K562 (cell line): Measurements from ENCODE around the gene NDUFB8. TPM values are rescaled to one million over a fixed set of nuclear protein-coding genes. Genes with fewer than 3 reads are reported as not detected.

Experiments
- ATAC-seq: fragments of 200-7000 bp; cut with Tn5 transposase; 3 replicates; pipeline ENCODE4 v1.9.1; 2020; ENCODE audit warnings: moderate library complexity
- BruUV-seq: library from RNA; stranded (reverse); fragments of 400-500 nt; replicated peaks from 2 replicates; lab custom pipeline; 2021; lab: Mats Ljungman, UMichigan
- CTCF ChIA-PET: fragments of 300-600 bp; formaldehyde crosslinking; extraction: SDS; loops from one replicate; lab custom pipeline; 2021; ENCODE audit warnings: low intra/inter-chr PET ratio; lab: Yijun Ruan, JAX
- POLR2A ChIA-PET: fragments of 300-600, 350-650 bp; sonication (Branson Sonifier 250); formaldehyde crosslinking; extraction: SDS; loops from one replicate; lab custom pipeline; 2021; ENCODE audit warnings: antibody characterized with exemption, inconsistent platforms; lab: Yijun Ruan, JAX
- DNase-seq, 4 experiments: peaks; one replicate each; pipeline versions ENCODE4 v3.0.0 to v3.0.0-alpha.2; 2011 to 2018; ENCODE audit warnings: low spot score in 3 of 4, mixed read lengths in 3 of 4; ENCODE audit errors: extremely low read depth in 1 of 4
- FAIRE-seq: peaks from 2 replicates; lab custom pipeline; 2011; peaks lifted over from hg19 to GRCh38; lab: Jason Lieb, UNC
- H2AFZ ChIP-seq: 2 replicates; pipeline ENCODE4 v1.6.0; 2011; ENCODE audit warnings: low read depth, low read length, control low read depth, inconsistent platforms
- H3K27ac ChIP-seq: fragments of 200-600 bp; 3 replicates; pipeline ENCODE4 v1.8.0; 2011; ENCODE audit warnings: low read depth, mild to moderate bottlenecking, control low read depth, inconsistent platforms, low read length, moderate library complexity, mixed read lengths; ENCODE audit errors: extremely low read depth
- H3K27me3 ChIP-seq, 2 experiments: fragments of 300-600 bp in 1 of 2; 2 replicates in 1 of 2; 3 replicates in 1 of 2; pipeline versions ENCODE4 v1.6.0 to v1.8.0; 2011; ENCODE audit warnings: inconsistent platforms in 2 of 2, low read length in 2 of 2, mild to moderate bottlenecking in 1 of 2, mixed read lengths in 1 of 2, moderate library complexity in 1 of 2; ENCODE audit not compliant: control insufficient read depth in 2 of 2, insufficient read depth in 2 of 2
- H3K36me3 ChIP-seq: fragments of 300-600 bp; 3 replicates; pipeline ENCODE4 v1.8.0; 2011; ENCODE audit warnings: mild to moderate bottlenecking, low read length, inconsistent platforms; ENCODE audit not compliant: control insufficient read depth, insufficient read depth
- H3K4me1 ChIP-seq, 2 experiments: fragments of 200-600 bp in 1 of 2; replicated peaks in 1 of 2; 2 replicates in 1 of 2; 3 replicates in 1 of 2; pipeline versions ENCODE4 v1.5.1 to v1.8.0; 2011; ENCODE audit warnings: inconsistent platforms in 2 of 2, low read length in 2 of 2, mild to moderate bottlenecking in 1 of 2, mixed read lengths in 1 of 2, moderate library complexity in 1 of 2; ENCODE audit not compliant: control insufficient read depth in 2 of 2, insufficient read depth in 2 of 2
- H3K4me2 ChIP-seq: 2 replicates; pipeline ENCODE4 v1.6.1; 2011; ENCODE audit warnings: low read length, control low read depth, inconsistent platforms, mixed read lengths; ENCODE audit not compliant: insufficient read depth
- H3K4me3 ChIP-seq: fragments of 200-600 bp; sonication (generic), shearing (Covaris generic); 2 replicates; pipeline ENCODE4 v1.5.1; 2016; ENCODE audit warnings: control low read depth, inconsistent platforms
- H3K79me2 ChIP-seq: fragments of 200-600 bp; 3 replicates; pipeline ENCODE4 v1.8.0; 2011; ENCODE audit warnings: low read length, inconsistent platforms; ENCODE audit not compliant: control insufficient read depth, insufficient read depth
- H3K9ac ChIP-seq, 2 experiments: 2 replicates each; pipeline versions ENCODE4 v1.6.0 to v1.6.1; 2011; ENCODE audit warnings: low read depth in 2 of 2, low read length in 2 of 2, control low read depth in 1 of 2, inconsistent platforms in 1 of 2, mild to moderate bottlenecking in 1 of 2, mixed read lengths in 1 of 2; ENCODE audit not compliant: insufficient read depth in 1 of 2
- H3K9me1 ChIP-seq: one replicate; pipeline ENCODE4 v1.6.0; 2011; ENCODE audit warnings: inconsistent platforms, mild to moderate bottlenecking, low read length, moderate library complexity; ENCODE audit not compliant: control insufficient read depth, insufficient read depth
- H3K9me3 ChIP-seq: replicated peaks from 2 replicates; pipeline ENCODE4 v1.5.1; 2011; ENCODE audit warnings: low read depth, low read length, inconsistent platforms; ENCODE audit not compliant: control insufficient read depth, insufficient read depth
- H4K20me1 ChIP-seq: replicated peaks from 2 replicates; pipeline ENCODE4 v1.6.1; 2011; ENCODE audit warnings: low read length, inconsistent platforms, mixed read lengths; ENCODE audit not compliant: control insufficient read depth, insufficient read depth
- CBFB ChIP-seq: sonication (generic); formaldehyde crosslinking; IDR thresholded peaks from 2 replicates; pipeline ENCODE4 v1.4.0; 2020; ENCODE audit warnings: mild to moderate bottlenecking, missing genetic modification reagents
- CEBPZ ChIP-seq: fragments of 150-350 bp; IDR thresholded peaks from 2 replicates; pipeline ENCODE4 v1.6.1; 2014; ENCODE audit warnings: low read depth, mild to moderate bottlenecking, low read length, borderline replicate concordance
- CREB5 ChIP-seq: fragments of 250-450 bp; sonication (Bioruptor Pico); IDR thresholded peaks from 2 replicates; pipeline ENCODE4 v1.5.0; 2020; ENCODE audit warnings: mild to moderate bottlenecking
- GABPA ChIP-seq: fragments of 200-800 bp; sonication (Bioruptor generic); conservative IDR thresholded peaks from 2 replicates; pipeline ENCODE4 v1.6.1; 2016; ENCODE audit warnings: low read depth, missing genetic modification characterization, missing compliant biosample characterization
- GATAD2B ChIP-seq: fragments of 450-650 bp; IDR thresholded peaks from 2 replicates; pipeline ENCODE4 v1.6.1; 2017; ENCODE audit warnings: mild to moderate bottlenecking, borderline replicate concordance
- PTTG1 ChIP-seq: fragments of 450-650 bp; IDR thresholded peaks from 2 replicates; pipeline ENCODE4 v1.6.1; 2016; ENCODE audit warnings: low read depth, mild to moderate bottlenecking, missing genetic modification characterization, missing compliant biosample characterization
- RBM34 ChIP-seq: fragments of 200-400 bp; formaldehyde crosslinking; IDR thresholded peaks from 2 replicates; pipeline ENCODE4 v1.6.1; 2018; ENCODE audit warnings: low read length, borderline replicate concordance; ENCODE audit not compliant: insufficient read depth
- TCF3 ChIP-seq: sonication (generic); formaldehyde crosslinking; IDR thresholded peaks from 2 replicates; pipeline ENCODE4 v1.4.0; 2020; ENCODE audit warnings: mild to moderate bottlenecking, missing genetic modification reagents
- ZFX ChIP-seq: sonication (generic); formaldehyde crosslinking; IDR thresholded peaks from 2 replicates; pipeline ENCODE4 v1.8.0; 2022; ENCODE audit warnings: mild to moderate bottlenecking, missing genetic modification reagents, moderate library complexity
- whole genome bisulfite sequencing: fragments of 100-300 bp; shearing (Covaris generic); methylation state at CpG from one replicate; pipeline ENCODE4 v1.1.6; 2016; ENCODE audit warnings: low coverage, mixed read lengths; ENCODE audit not compliant: insufficient coverage; ENCODE audit errors: missing lambda C conversion rate; 5-methylcytosine and 5-hydroxymethylcytosine counted together
- in situ Hi-C: fragments of 300-500 bp; cut with MboI; formaldehyde crosslinking; loops from 4 replicates; pipeline ENCODE4 v1.15.0; 2018; ENCODE audit warnings: inconsistent platforms, mixed read lengths
- intact Hi-C: fragments of 100-400 bp; cut with micrococcal nuclease; formaldehyde crosslinking; loops from 2 replicates; pipeline ENCODE4 v1.14.2; 2022
- polyA plus RNA-seq, 8 experiments: library from polyadenylated mRNA; depleted of rRNA in 4 of 8; stranded (reverse) in 5 of 8; unstranded in 3 of 8; fragments of >200 nt; fragmentation: Nextera tagmentation in 2 of 8; fragmentation: Illumina TruSeq in 1 of 8; extraction: Ambion mirVana in 2 of 8; extraction: Trizol in 1 of 8; gene quantifications; 2 replicates each; pipeline versions ENCODE4 v1.2.1 to v1.2.3, GENCODE V29; 2011 to 2014; ENCODE audit warnings: inconsistent platforms in 1 of 8, missing spikeins in 1 of 8
- total RNA-seq, 7 experiments: library from RNA; depleted of rRNA in 6 of 7; stranded (reverse); fragments of >200 nt in 6 of 7; fragmentation: Illumina TruSeq in 2 of 7; extraction: Trizol in 2 of 7; gene quantifications; 2 replicates each; pipeline versions ENCODE4 v1.2.1 to v1.2.3, GENCODE V29; 2011 to 2021; ENCODE audit warnings: low replicate concordance in 1 of 7
- TF ChIP-seq, protein P1 (sequence below): fragments of 450-650 bp; IDR thresholded peaks from 2 replicates; pipeline ENCODE4 v1.6.1; 2017; ENCODE audit warnings: antibody characterized with exemption
- TF ChIP-seq, protein P2 (sequence below): fragments of 250-450 bp; sonication (Bioruptor Pico); IDR thresholded peaks from 2 replicates; pipeline ENCODE4 v1.5.0; 2020; ENCODE audit warnings: mild to moderate bottlenecking, borderline replicate concordance

The NDUFB8 gene
- total and polyA plus RNA-seq, 9 of the 15 experiments (the other 6 are each of a cell fraction or from before 2014, with no cell fraction given), result 131 to 360 (median 199) TPM

DNA sequence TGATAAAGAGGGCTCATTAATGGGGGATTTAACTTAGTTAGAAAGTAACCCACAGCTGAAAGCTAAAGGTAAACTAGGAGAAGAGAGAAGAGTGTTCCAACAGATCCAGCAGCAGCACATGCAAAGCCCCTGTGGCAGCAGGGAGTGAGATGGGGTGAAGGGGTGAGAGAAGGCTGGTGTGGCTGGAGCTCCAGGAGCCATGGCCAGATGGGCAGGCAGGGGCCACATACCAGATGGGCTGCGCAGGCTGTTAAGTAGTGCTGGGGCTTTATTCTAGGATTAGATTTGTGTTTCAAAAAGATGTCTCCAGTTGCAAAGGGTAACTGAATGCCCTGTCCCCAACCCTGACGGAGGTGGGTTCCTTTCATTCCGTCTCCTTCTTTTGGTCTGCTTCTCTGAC lies 39.2 kb upstream of the NDUFB8 start:
- Histone ChIP-seq H3K27ac (no peak overlapping the region), H2AFZ (no peak overlapping the region), H3K9me3 (no peaks in the 10 kb centered on the region), H3K4me2 (no peak overlapping the region), H3K9ac (no peak overlapping the region), H3K27me3 (peaks cover 7 to 40% of the 10 kb centered on the region in 2 experiments; a peak in 4 of 5 replicates), H3K36me3 (no peaks in the 10 kb centered on the region), H4K20me1 (no peaks in the 10 kb centered on the region; the same call in 1 of the 2 replicates), H3K79me2 (no peaks in the 10 kb centered on the region), H3K9me1 (no peaks in the 10 kb centered on the region), H3K4me1 (peaks cover 0 to 5% of the 10 kb centered on the region in 2 experiments; a peak in 2 of 5 replicates), H3K4me3 (no peak overlapping the region)
- intact Hi-C loops, result no loop called here
- FAIRE-seq (no peak), DNase-seq (no peak), ATAC-seq (no peak)
- 72% methylated on average over 3 of the region's 3 CpGs for WGBS
- in situ Hi-C loops, result loop anchor here (25.0 kb wide), 1 partner anchor 293 kb away; no protein-coding TSS in a partner anchor
- BruUV-seq, result no TSS peak
- ChIA-PET CTCF (no interaction called here), POLR2A (no interaction called here)
- TF ChIP-seq, protein P1, sequence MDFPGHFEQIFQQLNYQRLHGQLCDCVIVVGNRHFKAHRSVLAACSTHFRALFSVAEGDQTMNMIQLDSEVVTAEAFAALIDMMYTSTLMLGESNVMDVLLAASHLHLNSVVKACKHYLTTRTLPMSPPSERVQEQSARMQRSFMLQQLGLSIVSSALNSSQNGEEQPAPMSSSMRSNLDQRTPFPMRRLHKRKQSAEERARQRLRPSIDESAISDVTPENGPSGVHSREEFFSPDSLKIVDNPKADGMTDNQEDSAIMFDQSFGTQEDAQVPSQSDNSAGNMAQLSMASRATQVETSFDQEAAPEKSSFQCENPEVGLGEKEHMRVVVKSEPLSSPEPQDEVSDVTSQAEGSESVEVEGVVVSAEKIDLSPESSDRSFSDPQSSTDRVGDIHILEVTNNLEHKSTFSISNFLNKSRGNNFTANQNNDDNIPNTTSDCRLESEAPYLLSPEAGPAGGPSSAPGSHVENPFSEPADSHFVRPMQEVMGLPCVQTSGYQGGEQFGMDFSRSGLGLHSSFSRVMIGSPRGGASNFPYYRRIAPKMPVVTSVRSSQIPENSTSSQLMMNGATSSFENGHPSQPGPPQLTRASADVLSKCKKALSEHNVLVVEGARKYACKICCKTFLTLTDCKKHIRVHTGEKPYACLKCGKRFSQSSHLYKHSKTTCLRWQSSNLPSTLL, result no peak
- no peak for TF ChIP-seq TCF3 (CRISPR knock-in tag)
- TF ChIP-seq RBM34, result no peak
- TF ChIP-seq CBFB (CRISPR knock-in tag), result no peak
- no peak for TF ChIP-seq PTTG1 (tag)
- TF ChIP-seq ZFX, result no peak
- TF ChIP-seq CEBPZ, result no peak
- no peak for TF ChIP-seq GATAD2B
- TF ChIP-seq CREB5 (CRISPR knock-in tag), result no peak
- TF ChIP-seq GABPA (tag), result no peak
- TF ChIP-seq, protein P2, sequence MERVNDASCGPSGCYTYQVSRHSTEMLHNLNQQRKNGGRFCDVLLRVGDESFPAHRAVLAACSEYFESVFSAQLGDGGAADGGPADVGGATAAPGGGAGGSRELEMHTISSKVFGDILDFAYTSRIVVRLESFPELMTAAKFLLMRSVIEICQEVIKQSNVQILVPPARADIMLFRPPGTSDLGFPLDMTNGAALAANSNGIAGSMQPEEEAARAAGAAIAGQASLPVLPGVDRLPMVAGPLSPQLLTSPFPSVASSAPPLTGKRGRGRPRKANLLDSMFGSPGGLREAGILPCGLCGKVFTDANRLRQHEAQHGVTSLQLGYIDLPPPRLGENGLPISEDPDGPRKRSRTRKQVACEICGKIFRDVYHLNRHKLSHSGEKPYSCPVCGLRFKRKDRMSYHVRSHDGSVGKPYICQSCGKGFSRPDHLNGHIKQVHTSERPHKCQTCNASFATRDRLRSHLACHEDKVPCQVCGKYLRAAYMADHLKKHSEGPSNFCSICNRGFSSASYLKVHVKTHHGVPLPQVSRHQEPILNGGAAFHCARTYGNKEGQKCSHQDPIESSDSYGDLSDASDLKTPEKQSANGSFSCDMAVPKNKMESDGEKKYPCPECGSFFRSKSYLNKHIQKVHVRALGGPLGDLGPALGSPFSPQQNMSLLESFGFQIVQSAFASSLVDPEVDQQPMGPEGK, result no peak
